Body of pancreas (tissue), 4 donors: ENCODE measurements around the gene EMILIN1. TPM values are rescaled to one million over a fixed set of nuclear protein-coding genes. Genes with fewer than 3 reads are reported as not detected.

ENCODE experiments used
- ATAC-seq: fragments of 150-250 bp; one replicate; pipeline ENCODE4 v1.9.1; 2016
- DNase-seq, 4 donors: peaks; one replicate each; pipeline ENCODE4 v3.0.0-alpha.2; 2019
- H3K27ac ChIP-seq, 4 donors: fragments of 200-600 bp; sonication (generic); 1 replicate in 3 of 4; 2 replicates in 1 of 4; pipeline versions ENCODE4 v1.5.1 to v1.6.1; 2016 to 2019; ENCODE audit warnings: mild to moderate bottlenecking in 1 of 4, mixed read lengths in 1 of 4, moderate library complexity in 1 of 4
- H3K27me3 ChIP-seq, 2 donors: fragments of 200-600 bp; sonication (generic); one replicate each; pipeline ENCODE4 v1.6.0; 2016; ENCODE audit warnings: mild to moderate bottlenecking in 1 of 2
- H3K36me3 ChIP-seq, 2 donors: fragments of 200-600 bp; sonication (generic); replicated peaks in 1 of 2; 2 replicates each; pipeline ENCODE4 v1.5.1; 2016; ENCODE audit warnings: low read depth in 2 of 2; ENCODE audit not compliant: insufficient read depth in 1 of 2
- H3K4me1 ChIP-seq: fragments of 200-600 bp; sonication (generic); one replicate; pipeline ENCODE4 v1.6.0; 2016
- H3K4me3 ChIP-seq, 2 donors: fragments of 200-600 bp; sonication (generic); 1 replicate in 1 of 2; 2 replicates in 1 of 2; pipeline ENCODE4 v1.5.1; 2016 to 2019
- H3K9me3 ChIP-seq, 3 donors: fragments of 200-600 bp; sonication (generic); 1 replicate in 2 of 3; 2 replicates in 1 of 3; pipeline ENCODE4 v1.5.1; 2016
- CTCF ChIP-seq, 7 experiments: fragments of 450-650 bp in 4 of 7; fragments of 200-600 bp in 3 of 7; sonication (generic) in 3 of 7; IDR thresholded peaks; one replicate each; pipeline ENCODE4 v1.5.1; 2016 to 2019; ENCODE audit warnings: antibody characterized with exemption in 7 of 7
- POLR2A ChIP-seq, 3 donors: fragments of 450-650 bp; IDR thresholded peaks; one replicate each; pipeline ENCODE4 v1.6.1; 2016; ENCODE audit warnings: antibody characterized with exemption in 3 of 3, mild to moderate bottlenecking in 2 of 3
- WGBS, 2 donors: methylation state at CpG; one replicate each; pipeline ENCODE4 v1.1.5; 2017; 5-methylcytosine and 5-hydroxymethylcytosine counted together
- intact Hi-C: fragments of 100-400 bp; cut with DNase I; formaldehyde crosslinking; loops from one replicate; pipeline ENCODE4 v1.15.1; 2023
- total RNA-seq, 2 donors: library from RNA; depleted of rRNA; stranded (reverse); fragments of >200 nt; gene quantifications; one replicate each; pipeline ENCODE4 v1.1.0, GENCODE V29; 2016

EMILIN1 gene
- total RNA-seq, 2 donors from 2014 or later, result 21.8 to 24.1 TPM

DNA sequence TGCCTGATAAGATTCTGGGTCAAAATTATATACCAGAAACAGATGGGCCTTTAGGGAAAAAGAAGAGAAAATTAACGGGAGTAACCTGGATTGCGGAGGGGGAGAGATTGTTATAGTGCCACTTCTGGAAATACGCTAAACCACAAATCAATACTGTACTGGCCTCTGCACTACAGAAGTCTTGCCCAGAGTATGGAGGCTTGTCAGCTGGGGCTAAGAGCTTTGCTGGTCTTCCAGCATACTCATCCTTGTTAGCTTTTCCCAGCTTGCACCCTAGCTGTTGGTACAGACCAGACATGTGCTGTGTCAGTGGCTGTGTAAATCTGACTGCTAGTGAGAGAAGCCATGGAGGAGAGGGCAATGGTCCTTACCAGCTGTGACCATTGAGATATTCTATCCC is 18.1 kb upstream of the EMILIN1 start:
- Histone ChIP-seq H3K36me3 (peaks cover 0 to 2% of the 10 kb centered on the region in 2 donors), H3K9me3 (no peaks in the 10 kb centered on the region), H3K4me3 (no peak overlapping the region), H3K27ac (peak overlapping the region in 1 of 4 donors; percentile 42), H3K27me3 (no peaks in the 10 kb centered on the region), H3K4me1 (peaks cover 15% of the 10 kb centered on the region)
- intact Hi-C loops, result no loop called here
- ATAC-seq (no peak), DNase-seq (no peak)
- 52 to 68% methylated on average over 3 of the region's 3 CpGs for WGBS, 2 donors
- TF ChIP-seq CTCF (IDR thresholded peaks at IDR 0.05), result no peak

- H3K4me1 ChIP-seq, result peaks cover 16% of the 10 kb centered on the region
- 78 to 87% methylated on average over 3 of the region's 3 CpGs for WGBS, 2 donors
- H3K27me3 ChIP-seq, result no peaks in the 10 kb centered on the region
- ATAC-seq, result no peak
- intact Hi-C loops, result no loop called here
- H3K9me3 ChIP-seq, result no peaks in the 10 kb centered on the region
- DNase-seq, result no peak
- no peak overlapping the region for H3K27ac ChIP-seq
- no peaks in the 10 kb centered on the region for H3K36me3 ChIP-seq
- no peak for TF ChIP-seq POLR2A (IDR thresholded peaks at IDR 0.05)
- H3K4me3 ChIP-seq, result no peak overlapping the region
These were observed 13.3 kb upstream of the EMILIN1 start for GRCh38 chr2:27065128-27065527.

DNA sequence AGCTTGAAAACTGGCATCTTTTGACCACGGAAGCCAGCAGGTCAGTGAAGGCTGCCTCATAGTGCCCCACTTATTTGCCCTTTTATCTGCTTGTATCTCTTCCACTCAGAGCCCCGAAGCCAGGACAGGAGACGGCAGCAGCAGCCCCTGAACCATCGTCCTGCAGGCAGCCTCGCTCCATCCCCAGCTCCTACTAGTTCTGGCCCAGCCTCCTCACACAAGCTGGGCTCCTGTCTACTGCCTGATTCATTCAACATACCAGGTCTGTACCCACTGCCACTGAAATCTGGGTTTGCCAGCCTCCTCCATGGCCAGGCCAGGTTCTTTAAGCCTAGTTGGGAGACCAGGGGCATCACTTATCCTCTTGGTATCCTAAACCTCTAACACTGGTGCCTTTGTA is 11.0 kb upstream of the EMILIN1 start:
- intact Hi-C loops, result no loop called here
- no peaks in the 10 kb centered on the region for H3K27me3 ChIP-seq
- no peak for TF ChIP-seq POLR2A (IDR thresholded peaks at IDR 0.05)
- TF ChIP-seq CTCF (IDR thresholded peaks at IDR 0.05), result no peak
- H3K4me1 ChIP-seq, result peaks cover 27% of the 10 kb centered on the region
- no peak overlapping the region for H3K4me3 ChIP-seq
- H3K36me3 ChIP-seq, result no peaks in the 10 kb centered on the region
- WGBS, 2 donors, result 93 to 95% methylated on average over 5 of the region's 5 CpGs
- ATAC-seq (no peak), DNase-seq (no peak)
- H3K27ac ChIP-seq, result no peak overlapping the region
- H3K9me3 ChIP-seq, result no peaks in the 10 kb centered on the region

DNA sequence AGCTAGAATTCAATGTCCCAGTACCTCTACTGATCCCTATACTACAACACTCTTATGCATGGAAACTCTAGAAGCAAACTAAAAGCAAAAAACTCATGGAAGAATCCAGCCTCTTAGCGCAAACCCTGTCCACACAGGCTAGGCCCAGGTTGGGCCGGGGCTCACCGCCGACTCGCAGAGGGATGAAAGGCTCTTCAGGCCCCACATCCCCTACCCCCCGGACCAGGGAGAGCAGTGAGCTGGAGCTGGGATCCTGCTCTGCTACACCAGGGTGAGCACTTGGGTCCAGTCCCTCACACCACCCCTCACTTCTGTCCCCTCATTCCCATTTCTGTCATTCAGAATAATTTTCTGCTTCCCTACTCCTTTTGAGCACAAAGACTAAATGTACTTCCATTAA is 9.0 kb upstream of the EMILIN1 start:
- no peaks in the 10 kb centered on the region for H3K36me3 ChIP-seq
- peaks cover 31% of the 10 kb centered on the region for H3K4me1 ChIP-seq
- H3K27ac ChIP-seq, result no peak overlapping the region
- H3K4me3 ChIP-seq, result no peak overlapping the region
- no peak for TF ChIP-seq CTCF (IDR thresholded peaks at IDR 0.05)
- no peak for TF ChIP-seq POLR2A (IDR thresholded peaks at IDR 0.05)
- DNase-seq (no peak), ATAC-seq (no peak)
- no peaks in the 10 kb centered on the region for H3K27me3 ChIP-seq
- intact Hi-C loops, result no loop called here
- 90 to 91% methylated on average over 2 to 6 of the region's 6 CpGs for WGBS, 2 donors
- H3K9me3 ChIP-seq, result no peaks in the 10 kb centered on the region

DNA sequence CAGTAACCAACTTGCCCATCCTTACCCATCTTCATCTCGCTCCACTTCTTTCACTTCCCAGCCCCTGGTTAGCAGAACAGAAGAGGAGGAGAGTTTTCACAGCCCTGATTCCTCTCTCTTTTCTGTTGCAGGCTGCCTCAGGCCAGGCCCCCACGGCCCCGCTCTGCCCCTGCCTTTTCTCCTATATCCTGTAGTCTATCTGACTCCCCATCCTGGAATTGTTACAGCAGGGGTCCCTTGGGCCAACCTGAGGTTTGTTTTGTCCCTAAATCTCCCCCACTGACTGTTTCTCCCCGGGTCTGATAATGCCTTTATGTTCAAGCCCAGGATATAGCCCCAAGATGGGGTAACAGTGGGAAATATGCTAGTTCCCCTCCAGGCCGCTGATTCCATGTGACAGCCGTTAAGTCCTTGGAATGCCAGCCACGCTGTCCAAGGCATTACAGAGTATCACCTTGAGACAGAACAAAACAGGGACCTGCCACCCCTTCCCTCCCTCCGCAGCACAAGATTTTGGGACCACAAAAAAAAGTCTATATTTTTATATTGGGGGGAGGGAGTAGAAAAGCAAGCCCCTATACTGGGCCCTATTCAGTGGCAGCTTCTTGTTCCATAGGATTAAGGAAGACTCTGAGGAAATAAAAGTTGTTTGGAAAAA is 8.3 kb upstream of the EMILIN1 start:
- no peak for DNase-seq
- no peak overlapping the region for H3K27ac ChIP-seq

More for the DNA sequence above, 8.3 kb upstream of the EMILIN1 start:
- TF ChIP-seq CTCF (IDR thresholded peaks at IDR 0.05) (no peak), POLR2A (IDR thresholded peaks at IDR 0.05) (no peak)
- peak overlapping the region in 1 of 2 donors; percentile 73 for H3K4me3 ChIP-seq
- no peaks in the 10 kb centered on the region for H3K9me3 ChIP-seq
- 68 to 69% methylated on average over 8 of the region's 8 CpGs for WGBS, 2 donors
- H3K27me3 ChIP-seq, result no peaks in the 10 kb centered on the region
- no peak for ATAC-seq
- H3K4me1 ChIP-seq, result peaks cover 31% of the 10 kb centered on the region
- no peaks in the 10 kb centered on the region for H3K36me3 ChIP-seq
- intact Hi-C loops, result no loop called here
